GM18511 (cell line): ENCODE data around the gene FAP.

Source experiments
- ATAC-seq: cut with Tn5 transposase; IDR thresholded peaks from one replicate; pipeline ENCODE4 v1.9.1; 2021; ENCODE audit warnings: mild to moderate bottlenecking, moderate library complexity; ENCODE audit not compliant: unreplicated experiment

FAP gene

GRCh38 chr2:162127422-162127821 lies 115.8 kb downstream of the FAP start:
- ATAC-seq: no peak

GRCh38 chr2:162126527-162126926 lies 116.7 kb downstream of the FAP start:
- peak; percentile 18 for ATAC-seq

GRCh38 chr2:162126111-162126519 lies 117.1 kb downstream of the FAP start:
- ATAC-seq: peak; percentile 97

- no peak for ATAC-seq
Observed at GRCh38 chr2:162125138-162125537, 118.1 kb downstream of the FAP start.

- peak; percentile 49 for ATAC-seq
Observed at GRCh38 chr2:162123806-162124758, 119.2 kb downstream of the FAP start.
